NB4 (cell line): ENCODE data around the gene RBM47.
A peak's percentile ranks its signal among the peaks of the same experiment; 100 is the strongest.
"Not testable (repeated sequence)": the region's sequence is repeated elsewhere in the genome, so short reads cannot be mapped to it uniquely, and the experiment has no call there.

ENCODE experiments used
- DNase-seq: peaks from one replicate; pipeline ENCODE4 v3.0.0; 2010; ENCODE audit warnings: low read depth
- H3K4me3 ChIP-seq: one replicate; pipeline ENCODE4 v1.5.1; 2011; ENCODE audit warnings: mild to moderate bottlenecking, low read depth, low read length, moderate library complexity
- MAX ChIP-seq: IDR thresholded peaks from 2 replicates; pipeline ENCODE4 v1.6.1; 2011; ENCODE audit warnings: low read depth, low read length
- MYC ChIP-seq: IDR thresholded peaks from 2 replicates; pipeline ENCODE4 v1.6.1; 2011; ENCODE audit warnings: low read depth, low read length
- POLR2A ChIP-seq: IDR thresholded peaks from 2 replicates; pipeline ENCODE4 v1.6.1; 2011; ENCODE audit warnings: mild to moderate bottlenecking; ENCODE audit not compliant: insufficient read length; ENCODE audit errors: extremely low read depth
- TF ChIP-seq, protein P1 (sequence below): IDR thresholded peaks from one replicate; pipeline ENCODE4 v1.5.1; 2012; ENCODE audit warnings: low read depth, low read length

Gene RBM47

DNA sequence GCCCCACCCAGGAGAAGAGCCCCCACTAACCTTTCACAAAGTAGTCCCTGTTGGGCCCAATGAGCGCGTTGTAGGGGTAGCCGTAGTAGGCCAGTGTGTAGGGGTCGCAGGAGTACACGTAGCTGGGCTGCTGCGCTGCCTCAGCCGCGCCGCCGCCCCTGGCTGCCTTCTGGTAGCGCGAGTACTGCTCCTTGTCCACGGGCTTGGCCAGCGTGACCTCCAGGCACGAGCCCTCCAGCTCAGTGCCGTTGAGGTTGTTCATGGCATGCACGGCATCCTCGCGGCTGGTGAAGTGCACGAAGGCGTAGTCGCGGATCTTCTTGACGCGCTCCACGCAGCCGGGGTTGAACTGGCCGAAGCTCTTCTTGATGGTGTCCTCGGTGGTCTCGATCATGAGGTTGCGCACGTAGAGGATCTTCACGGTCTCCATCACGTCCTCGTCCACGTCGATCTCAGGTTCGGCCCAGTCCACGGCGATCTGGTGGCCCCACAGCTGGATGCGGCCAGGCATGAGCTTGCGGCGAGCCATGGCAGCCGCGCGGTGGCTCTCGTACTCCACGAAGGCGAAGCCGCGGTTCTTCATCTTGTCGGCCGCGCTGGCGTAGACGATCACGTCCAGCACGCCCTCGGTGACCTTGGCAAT lies 191.8 kb downstream of the RBM47 start:
- TF ChIP-seq MYC: no peak
- TF ChIP-seq, protein P1, sequence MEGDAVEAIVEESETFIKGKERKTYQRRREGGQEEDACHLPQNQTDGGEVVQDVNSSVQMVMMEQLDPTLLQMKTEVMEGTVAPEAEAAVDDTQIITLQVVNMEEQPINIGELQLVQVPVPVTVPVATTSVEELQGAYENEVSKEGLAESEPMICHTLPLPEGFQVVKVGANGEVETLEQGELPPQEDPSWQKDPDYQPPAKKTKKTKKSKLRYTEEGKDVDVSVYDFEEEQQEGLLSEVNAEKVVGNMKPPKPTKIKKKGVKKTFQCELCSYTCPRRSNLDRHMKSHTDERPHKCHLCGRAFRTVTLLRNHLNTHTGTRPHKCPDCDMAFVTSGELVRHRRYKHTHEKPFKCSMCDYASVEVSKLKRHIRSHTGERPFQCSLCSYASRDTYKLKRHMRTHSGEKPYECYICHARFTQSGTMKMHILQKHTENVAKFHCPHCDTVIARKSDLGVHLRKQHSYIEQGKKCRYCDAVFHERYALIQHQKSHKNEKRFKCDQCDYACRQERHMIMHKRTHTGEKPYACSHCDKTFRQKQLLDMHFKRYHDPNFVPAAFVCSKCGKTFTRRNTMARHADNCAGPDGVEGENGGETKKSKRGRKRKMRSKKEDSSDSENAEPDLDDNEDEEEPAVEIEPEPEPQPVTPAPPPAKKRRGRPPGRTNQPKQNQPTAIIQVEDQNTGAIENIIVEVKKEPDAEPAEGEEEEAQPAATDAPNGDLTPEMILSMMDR: no peak
- TF ChIP-seq POLR2A: no peak
- no peak for TF ChIP-seq MAX
- DNase-seq: no peak

DNA sequence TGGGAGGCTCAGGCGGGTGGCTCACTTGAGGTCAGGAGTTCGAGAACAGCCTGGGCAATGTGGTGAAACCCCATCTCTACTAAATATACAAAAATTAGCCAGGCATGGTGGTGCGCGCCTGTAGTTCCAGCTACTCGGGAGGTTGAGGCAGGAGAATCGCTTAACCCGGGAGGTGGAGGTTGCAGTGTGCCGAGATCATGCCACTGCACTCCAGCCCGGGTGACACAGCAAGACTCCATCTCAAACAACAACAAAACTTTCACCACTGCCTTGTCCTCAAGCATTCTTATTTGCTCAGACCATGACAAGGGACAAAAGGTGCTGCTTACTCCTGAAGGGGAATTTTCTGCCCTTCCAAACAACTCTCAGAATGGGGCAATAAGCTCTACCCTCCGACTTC lies 194.4 kb downstream of the RBM47 start:
- H3K4me3 ChIP-seq, DNase-seq: not testable (repeated sequence)

More for the DNA sequence above, 191.8 kb downstream of the RBM47 start:
- no peak overlapping the region for H3K4me3 ChIP-seq

DNA sequence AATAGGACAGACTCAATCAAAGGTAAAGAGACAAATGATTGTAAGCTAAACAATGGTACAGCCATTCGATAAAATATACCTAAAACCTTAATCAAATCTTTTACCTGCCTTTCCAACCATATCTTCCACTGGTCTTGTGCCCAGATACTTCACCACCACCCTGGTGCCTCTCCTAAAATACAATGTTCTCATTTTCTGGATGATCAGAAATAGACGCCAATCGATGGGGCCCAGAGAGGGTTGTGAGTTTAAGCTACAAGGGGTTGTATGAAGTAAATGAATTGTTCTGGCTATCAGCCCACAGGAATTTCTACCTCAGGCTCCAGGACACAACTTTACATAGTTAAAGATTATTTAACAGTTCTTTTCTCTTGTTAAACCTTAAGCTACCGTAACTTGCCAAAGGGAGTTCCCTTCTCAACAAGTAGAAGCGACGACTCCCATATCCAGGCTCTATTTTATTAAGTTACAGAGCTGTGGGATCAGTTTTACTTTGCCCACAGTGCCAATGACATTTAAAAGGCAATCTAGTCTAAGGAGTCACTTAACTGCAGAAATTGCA lies 195.5 kb downstream of the RBM47 start:
- H3K4me3 ChIP-seq: no peak overlapping the region
- no peak for DNase-seq
- TF ChIP-seq, protein P1: no peak
- TF ChIP-seq POLR2A: no peak

- no peak for DNase-seq
- no peak for TF ChIP-seq MYC
- no peak for TF ChIP-seq MAX
- TF ChIP-seq POLR2A: no peak
- TF ChIP-seq, protein P1: no peak
- no peak overlapping the region for H3K4me3 ChIP-seq
Measured at GRCh38 chr4:40432504-40432903, 197.2 kb downstream of the RBM47 start.

- H3K4me3 ChIP-seq, DNase-seq: not testable (repeated sequence)
Measured at GRCh38 chr4:40427871-40428270, 201.8 kb downstream of the RBM47 start.

- TF ChIP-seq MYC (no peak), MAX (no peak), POLR2A (no peak)
- TF ChIP-seq, protein P1: no peak
- DNase-seq: peak; percentile 70
- no peak overlapping the region for H3K4me3 ChIP-seq
Measured at GRCh38 chr4:40427128-40427527, 202.5 kb downstream of the RBM47 start.

- no peak overlapping the region for H3K4me3 ChIP-seq
- no peak for DNase-seq
- no peak for TF ChIP-seq MYC
- no peak for TF ChIP-seq MAX
- TF ChIP-seq POLR2A: no peak
- TF ChIP-seq, protein P1: no peak
Measured at GRCh38 chr4:40425799-40426574, 203.7 kb downstream of the RBM47 start.
